Prostate gland (tissue), 2 donors: ENCODE data around the gene FBXO42.

Source experiments
- CTCF ChIP-seq, 4 experiments: fragments of 200-600 bp in 2 of 4; fragments of 450-650 bp in 2 of 4; sonication (generic) in 2 of 4; IDR thresholded peaks; 1 replicate in 3 of 4; 2 replicates in 1 of 4; pipeline ENCODE4 v1.5.1; 2016 to 2019; ENCODE audit warnings: antibody characterized with exemption in 4 of 4, mild to moderate bottlenecking in 2 of 4, moderate library complexity in 2 of 4
- POLR2A ChIP-seq: fragments of 450-650 bp; IDR thresholded peaks from one replicate; pipeline ENCODE4 v1.6.1; 2016; ENCODE audit warnings: antibody characterized with exemption, mild to moderate bottlenecking
- POLR2AphosphoS5 ChIP-seq: sonication (generic); formaldehyde crosslinking; IDR thresholded peaks from one replicate; pipeline ENCODE4 v1.6.1; 2017; ENCODE audit warnings: antibody characterized with exemption

GRCh38 chr1:16351994-16352841 lies at the start of gene FBXO42:
- TF ChIP-seq CTCF (IDR thresholded peaks at IDR 0.05) = peak in 3 of 4 experiments; percentile 31 to 64 (median 61)
- TF ChIP-seq POLR2A = peak; percentile 97
- no peak for TF ChIP-seq POLR2AphosphoS5
